ENCODE measurements around the gene CNKSR3.

- TF ChIP-seq CTCF (IDR thresholded peaks at IDR 0.05), result no peak
- TF ChIP-seq POLR2A (IDR thresholded peaks at IDR 0.05), result no peak
These were observed 4.4 kb downstream of the CNKSR3 start for GRCh38 chr6:154506108-154506507.

Data from uterus (tissue), 2 donors.